ENCODE data around the gene IDH2.
A peak's percentile ranks its signal among the peaks of the same experiment; 100 is the strongest.

IDH2 gene

DNA sequence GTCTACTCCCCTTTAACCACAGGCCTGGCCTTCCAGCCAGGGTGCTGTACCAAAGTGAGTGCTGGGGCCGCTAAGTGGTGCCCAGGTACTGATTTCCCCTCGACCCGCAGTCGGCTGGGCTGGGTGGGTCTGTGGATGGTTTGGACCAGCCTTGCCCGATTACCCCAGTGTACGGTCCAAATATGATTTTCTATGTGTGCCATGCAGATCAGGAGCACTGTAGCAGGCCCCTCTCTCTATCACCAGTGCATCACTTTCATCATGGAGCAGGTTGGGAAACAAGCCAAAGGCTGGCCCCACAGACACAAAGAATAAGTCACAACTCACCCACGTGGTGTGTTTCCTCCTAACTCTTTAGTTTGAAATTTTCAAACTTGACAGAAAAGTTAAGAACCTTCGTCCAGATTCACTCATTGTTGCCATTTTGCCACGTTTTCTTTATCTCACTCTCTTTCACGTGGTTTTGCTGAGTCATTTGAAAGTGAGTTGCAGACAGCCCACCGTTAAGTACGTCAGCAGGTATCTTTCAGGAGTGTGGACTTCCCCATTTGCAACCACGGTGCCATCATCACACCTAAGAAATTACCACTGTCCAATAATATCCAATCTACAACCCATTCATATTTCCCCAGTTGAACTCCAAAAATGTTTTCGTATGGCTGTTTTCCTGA, 64.2 kb downstream of the IDH2 start:
- Histone ChIP-seq H3K4me3 (ENCODE audit: low read depth, low read length) (no peak overlapping the region), H3K36me3 (replicated peaks) (no peaks in the 10 kb centered on the region), H3K27me3 (replicated peaks) (no peaks in the 10 kb centered on the region), H3K27ac (no peak overlapping the region)
- DNase-seq: peak; percentile 32
- TF ChIP-seq, protein P1, sequence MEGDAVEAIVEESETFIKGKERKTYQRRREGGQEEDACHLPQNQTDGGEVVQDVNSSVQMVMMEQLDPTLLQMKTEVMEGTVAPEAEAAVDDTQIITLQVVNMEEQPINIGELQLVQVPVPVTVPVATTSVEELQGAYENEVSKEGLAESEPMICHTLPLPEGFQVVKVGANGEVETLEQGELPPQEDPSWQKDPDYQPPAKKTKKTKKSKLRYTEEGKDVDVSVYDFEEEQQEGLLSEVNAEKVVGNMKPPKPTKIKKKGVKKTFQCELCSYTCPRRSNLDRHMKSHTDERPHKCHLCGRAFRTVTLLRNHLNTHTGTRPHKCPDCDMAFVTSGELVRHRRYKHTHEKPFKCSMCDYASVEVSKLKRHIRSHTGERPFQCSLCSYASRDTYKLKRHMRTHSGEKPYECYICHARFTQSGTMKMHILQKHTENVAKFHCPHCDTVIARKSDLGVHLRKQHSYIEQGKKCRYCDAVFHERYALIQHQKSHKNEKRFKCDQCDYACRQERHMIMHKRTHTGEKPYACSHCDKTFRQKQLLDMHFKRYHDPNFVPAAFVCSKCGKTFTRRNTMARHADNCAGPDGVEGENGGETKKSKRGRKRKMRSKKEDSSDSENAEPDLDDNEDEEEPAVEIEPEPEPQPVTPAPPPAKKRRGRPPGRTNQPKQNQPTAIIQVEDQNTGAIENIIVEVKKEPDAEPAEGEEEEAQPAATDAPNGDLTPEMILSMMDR (IDR thresholded peaks at IDR 0.05; ENCODE audit: low read depth, low read length, missing control alignments): no peak
- in situ Hi-C loops (cut with HindIII; ENCODE audit: low pct_ligation_motif_present, low sequenced_read_pairs): no loop called here

DNA sequence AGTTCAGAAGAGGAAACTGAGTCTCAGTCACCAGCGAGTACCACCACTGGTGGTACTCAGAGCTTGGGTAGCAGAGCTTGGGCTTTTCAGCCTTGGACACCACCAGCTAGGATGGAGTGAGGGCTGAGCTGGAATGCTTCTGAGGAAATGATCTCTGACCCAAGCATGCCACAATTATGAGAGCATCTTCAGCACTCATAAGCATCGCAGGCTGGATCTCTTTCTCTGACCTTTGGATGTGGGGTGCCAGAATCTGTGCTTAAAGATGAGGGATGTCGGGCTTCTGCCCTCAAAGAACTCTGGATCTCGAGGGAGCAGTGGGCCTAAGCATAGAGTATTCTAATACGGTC, 64.8 kb downstream of the IDH2 start:
- TF ChIP-seq, protein P1 (IDR thresholded peaks at IDR 0.05; ENCODE audit: low read depth, low read length, missing control alignments): no peak
- Histone ChIP-seq H3K27me3 (replicated peaks) (no peaks in the 10 kb centered on the region), H3K36me3 (replicated peaks) (no peaks in the 10 kb centered on the region), H3K27ac (no peak overlapping the region), H3K4me3 (ENCODE audit: low read depth, low read length) (no peak overlapping the region)
- in situ Hi-C loops (cut with HindIII; ENCODE audit: low pct_ligation_motif_present, low sequenced_read_pairs): no loop called here
- peak; percentile 70 for DNase-seq

DNA sequence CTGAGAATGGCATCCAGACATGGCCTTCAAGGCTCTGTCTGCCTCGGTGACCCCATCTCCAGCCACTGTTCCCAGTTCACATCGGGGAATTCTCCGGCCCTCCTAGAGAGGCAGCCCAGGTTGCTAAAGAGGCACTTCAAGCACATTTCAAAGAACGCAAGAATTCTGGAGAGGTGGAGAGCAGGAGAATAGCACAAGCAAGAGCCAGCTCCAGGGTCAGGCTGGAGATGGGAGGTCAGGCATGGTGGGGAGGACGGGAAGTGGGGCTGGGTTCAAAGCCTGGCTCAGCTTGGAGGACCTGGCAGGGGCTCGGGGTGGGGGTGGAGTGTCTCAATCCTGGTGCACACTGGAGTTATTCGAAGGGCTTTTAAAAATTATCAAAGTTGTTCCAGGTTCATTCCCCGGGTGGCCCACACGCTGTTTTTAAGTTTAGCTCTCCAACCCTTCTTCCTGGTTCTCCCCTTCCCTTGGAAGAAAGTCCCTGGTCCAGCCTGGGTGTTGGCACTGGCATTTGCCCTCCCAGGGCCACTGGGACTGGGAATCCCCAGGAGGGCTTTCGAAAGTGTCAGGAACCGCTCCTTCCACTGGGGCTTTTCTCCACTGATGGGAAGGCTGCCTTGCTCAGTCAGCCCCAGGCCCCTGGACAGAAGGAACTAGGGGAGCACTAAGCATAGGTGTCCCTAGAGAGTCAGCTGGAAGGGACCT, 65.3 kb downstream of the IDH2 start:
- Histone ChIP-seq H3K27ac (no peak overlapping the region), H3K36me3 (replicated peaks) (no peaks in the 10 kb centered on the region), H3K4me3 (ENCODE audit: low read depth, low read length) (no peak overlapping the region), H3K27me3 (replicated peaks) (no peaks in the 10 kb centered on the region)
- DNase-seq: no peak
- in situ Hi-C loops (cut with HindIII; ENCODE audit: low pct_ligation_motif_present, low sequenced_read_pairs): no loop called here
- TF ChIP-seq, protein P1 (IDR thresholded peaks at IDR 0.05; ENCODE audit: low read depth, low read length, missing control alignments): no peak

DNA sequence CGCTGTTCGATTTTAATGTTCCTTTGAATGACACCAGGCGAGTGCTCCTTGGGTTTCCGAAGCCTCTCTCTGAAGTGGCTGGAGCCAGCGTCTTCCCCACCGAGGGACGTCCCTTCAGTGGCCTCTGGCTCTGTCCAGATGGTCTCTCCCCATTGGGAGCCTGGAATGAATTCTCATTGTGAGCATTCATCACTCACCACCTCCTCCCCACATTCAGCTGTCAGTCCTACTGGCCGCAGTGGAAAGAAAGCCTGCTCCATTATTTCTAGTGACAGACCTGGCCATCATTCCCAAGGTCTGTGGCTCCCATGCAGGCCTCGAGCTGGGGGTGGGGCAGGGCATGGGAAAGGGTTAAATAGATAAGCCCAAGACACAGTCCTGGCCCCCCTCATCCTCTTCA, 65.9 kb downstream of the IDH2 start:
- in situ Hi-C loops (cut with HindIII; ENCODE audit: low pct_ligation_motif_present, low sequenced_read_pairs): no loop called here
- Histone ChIP-seq H3K36me3 (replicated peaks) (no peaks in the 10 kb centered on the region), H3K27me3 (replicated peaks) (no peaks in the 10 kb centered on the region), H3K27ac (no peak overlapping the region), H3K4me3 (ENCODE audit: low read depth, low read length) (no peak overlapping the region)
- TF ChIP-seq, protein P1 (IDR thresholded peaks at IDR 0.05; ENCODE audit: low read depth, low read length, missing control alignments): no peak
- no peak for DNase-seq

DNA sequence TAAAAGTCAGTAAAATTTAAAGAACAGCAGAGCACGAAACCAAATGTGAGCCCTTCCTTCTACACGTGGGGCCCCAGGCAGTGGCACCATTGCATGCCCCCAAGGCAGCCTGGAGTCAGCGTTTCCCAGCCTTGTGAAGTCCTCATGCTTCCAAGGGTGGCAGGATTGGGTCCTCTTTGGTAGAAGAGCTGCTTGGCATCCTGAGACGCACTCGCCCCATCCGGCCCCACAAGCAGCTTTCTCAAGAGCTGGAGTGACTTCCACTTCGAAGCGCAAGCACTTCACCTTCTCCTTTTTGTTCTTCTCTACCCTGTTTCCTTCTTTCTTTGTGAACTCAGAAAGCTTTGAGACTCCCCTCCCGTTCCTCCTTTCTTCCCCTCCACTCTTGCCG, 66.4 kb downstream of the IDH2 start:
- in situ Hi-C loops (cut with HindIII; ENCODE audit: low pct_ligation_motif_present, low sequenced_read_pairs): no loop called here
- Histone ChIP-seq H3K27me3 (replicated peaks) (no peaks in the 10 kb centered on the region), H3K36me3 (replicated peaks) (no peaks in the 10 kb centered on the region), H3K27ac (no peak overlapping the region), H3K4me3 (ENCODE audit: low read depth, low read length) (no peak overlapping the region)
- no peak for DNase-seq
- TF ChIP-seq, protein P1 (IDR thresholded peaks at IDR 0.05; ENCODE audit: low read depth, low read length, missing control alignments): no peak

Measured in brain microvascular endothelial cell (primary cell).